HepG2 (cell line): Measurements from ENCODE around the gene AGAP1. TPM values are rescaled to one million over a fixed set of nuclear protein-coding genes. Genes with fewer than 3 reads are reported as not detected.

Source experiments
- ATAC-seq: fragments of 200-7000 bp; cut with Tn5 transposase; 3 replicates; pipeline ENCODE4 v1.9.1; 2020; ENCODE audit warnings: mild to moderate bottlenecking, moderate library complexity
- BruUV-seq: library from RNA; stranded (reverse); fragments of 400-500 nt; replicated peaks from 2 replicates; lab custom pipeline; 2021; lab: Mats Ljungman, UMichigan
- CTCF ChIA-PET: fragments of 300-600 bp; formaldehyde crosslinking; extraction: SDS; loops from one replicate; lab custom pipeline; 2021; ENCODE audit warnings: low total read pairs, inconsistent platforms, low intra/inter-chr PET ratio; lab: Yijun Ruan, JAX
- POLR2A ChIA-PET: fragments of 350-600 bp; sonication (Branson Sonifier 250); formaldehyde crosslinking; loops from one replicate; lab custom pipeline; 2020; ENCODE audit warnings: antibody characterized with exemption, inconsistent platforms; lab: Yijun Ruan, JAX
- DNase-seq: peaks from one replicate; pipeline ENCODE4 v3.0.0-alpha.2; 2015; ENCODE audit warnings: low spot score
- FAIRE-seq: peaks from 3 replicates; lab custom pipeline; 2011; peaks lifted over from hg19 to GRCh38; lab: Jason Lieb, UNC
- H2AFZ ChIP-seq: one replicate; pipeline ENCODE4 v1.6.1; 2011; ENCODE audit warnings: low read length, inconsistent platforms
- H3K27ac ChIP-seq: fragments of 300-600 bp; 3 replicates; pipeline ENCODE4 v1.8.0; 2011; ENCODE audit warnings: mixed run types, mild to moderate bottlenecking, mixed read lengths, low read length, inconsistent platforms; ENCODE audit not compliant: insufficient read depth; ENCODE audit errors: extremely low read length
- H3K27me3 ChIP-seq, 2 experiments: fragments of 200-600 bp in 1 of 2; 2 replicates in 1 of 2; 3 replicates in 1 of 2; pipeline versions ENCODE4 v1.6.0 to v1.8.0; 2011; ENCODE audit warnings: low read length in 2 of 2, mild to moderate bottlenecking in 2 of 2, moderate library complexity in 2 of 2, inconsistent platforms in 1 of 2; ENCODE audit not compliant: insufficient read depth in 2 of 2, control insufficient read depth in 1 of 2
- H3K36me3 ChIP-seq, 2 experiments: fragments of 200-600 bp in 1 of 2; replicated peaks in 1 of 2; 2 replicates in 1 of 2; 3 replicates in 1 of 2; pipeline versions ENCODE4 v1.5.1 to v1.8.0; 2011; ENCODE audit warnings: low read length in 2 of 2, inconsistent platforms in 1 of 2; ENCODE audit not compliant: insufficient read depth in 2 of 2, control insufficient read depth in 1 of 2
- H3K4me1 ChIP-seq: 2 replicates; pipeline ENCODE4 v1.5.1; 2012; ENCODE audit warnings: low read length, inconsistent platforms; ENCODE audit not compliant: insufficient read depth
- H3K4me2 ChIP-seq: 2 replicates; pipeline ENCODE4 v1.6.0; 2011; ENCODE audit warnings: low read depth, low read length, inconsistent platforms
- H3K4me3 ChIP-seq, 3 experiments: fragments of 200-600 bp in 1 of 3; sonication (generic), shearing (Covaris generic) in 1 of 3; replicated peaks in 1 of 3; 2 replicates each; pipeline ENCODE4 v1.5.1; 2011 to 2016; ENCODE audit warnings: low read length in 3 of 3, inconsistent platforms in 2 of 3, low read depth in 2 of 3, mild to moderate bottlenecking in 2 of 3, control low read depth in 1 of 3, mixed read lengths in 1 of 3; ENCODE audit not compliant: insufficient read depth in 1 of 3
- H3K79me2 ChIP-seq: one replicate; pipeline ENCODE4 v1.6.1; 2011; ENCODE audit warnings: low read length, inconsistent platforms; ENCODE audit not compliant: insufficient read depth
- H3K9ac ChIP-seq: 2 replicates; pipeline ENCODE4 v1.6.0; 2011; ENCODE audit warnings: mild to moderate bottlenecking, low read depth, low read length, inconsistent platforms; ENCODE audit not compliant: insufficient read depth
- H3K9me3 ChIP-seq: 2 replicates; pipeline ENCODE4 v1.5.1; 2012; ENCODE audit warnings: mild to moderate bottlenecking, low read length
- H4K20me1 ChIP-seq: 2 replicates; pipeline ENCODE4 v1.6.0; 2011; ENCODE audit warnings: inconsistent platforms, mild to moderate bottlenecking, low read length, moderate library complexity; ENCODE audit not compliant: insufficient read depth
- ATF4 ChIP-seq, 2 experiments: fragments of 450-650 bp in 1 of 2; sonication (generic) in 1 of 2; formaldehyde crosslinking; IDR thresholded peaks; 2 replicates each; pipeline versions ENCODE4 v1.5.0 to v1.8.0; 2020 to 2022; ENCODE audit warnings: mild to moderate bottlenecking in 1 of 2, missing genetic modification reagents in 1 of 2
- CEBPB ChIP-seq: IDR thresholded peaks from 2 replicates; pipeline ENCODE4 v1.6.1; 2011; ENCODE audit warnings: low read depth, low read length, improper control_type of control experiment, borderline replicate concordance
- MAFF ChIP-seq: IDR thresholded peaks from 2 replicates; pipeline ENCODE4 v1.6.1; 2011; ENCODE audit warnings: low read depth, low read length, improper control_type of control experiment
- MAFK ChIP-seq, 2 experiments: IDR thresholded peaks in 1 of 2; conservative IDR thresholded peaks in 1 of 2; 2 replicates each; pipeline ENCODE4 v1.6.1; 2011; ENCODE audit warnings: improper control_type of control experiment in 2 of 2, low read length in 2 of 2
- SAP130 ChIP-seq: IDR thresholded peaks from 2 replicates; pipeline ENCODE4 v1.6.1; 2016; ENCODE audit warnings: low read depth
- TCF12 ChIP-seq, 2 experiments: fragments of 450-650 bp in 1 of 2; sonication (generic) in 1 of 2; formaldehyde crosslinking in 1 of 2; IDR thresholded peaks; 2 replicates each; pipeline versions ENCODE4 v1.6.1 to v1.8.0; 2017 to 2022; ENCODE audit warnings: antibody characterized with exemption in 1 of 2, mild to moderate bottlenecking in 1 of 2, missing genetic modification reagents in 1 of 2, moderate library complexity in 1 of 2
- THAP11 ChIP-seq: IDR thresholded peaks from 2 replicates; pipeline ENCODE4 v1.6.1; 2016; ENCODE audit warnings: missing biosample characterization, missing genetic modification reagents
- ZNF687 ChIP-seq: sonication (generic); formaldehyde crosslinking; IDR thresholded peaks from 2 replicates; pipeline ENCODE4 v1.5.1; 2020; ENCODE audit warnings: mild to moderate bottlenecking, missing genetic modification reagents, moderate library complexity
- WGBS: methylation state at CpG from one replicate; pipeline ENCODE4 v1.1.6; 2017; ENCODE audit warnings: low lambda C conversion rate; 5-methylcytosine and 5-hydroxymethylcytosine counted together
- in situ Hi-C: cut with HindIII; loops from 2 replicates; pipeline ENCODE4 v1.10.0; 2017; ENCODE audit warnings: low pct_unique_long_range_greater_than_20kb; ENCODE audit not compliant: extremely low pct_ligation_motif_present
- intact Hi-C: fragments of 100-400 bp; cut with micrococcal nuclease; formaldehyde crosslinking; loops from one replicate; pipeline ENCODE4 v1.10.0; 2022; ENCODE audit not compliant: unreplicated experiment
- polyA plus RNA-seq, 8 experiments: library from polyadenylated mRNA; depleted of rRNA in 3 of 8; stranded (reverse) in 7 of 8; unstranded in 1 of 8; fragments of >200 nt; fragmentation: Illumina TruSeq in 4 of 8; extraction: Trizol in 4 of 8; gene quantifications; 2 replicates each; pipeline versions ENCODE4 v1.2.1 to v1.2.3, GENCODE V29; 2011 to 2016; ENCODE audit warnings: low read depth in 4 of 8, missing spikeins in 1 of 8, mixed read lengths in 1 of 8; ENCODE audit not compliant: insufficient read depth in 1 of 8
- total RNA-seq, 5 experiments: library from RNA; depleted of rRNA; stranded (reverse); fragments of >200 nt; fragmentation: Illumina TruSeq; extraction: Trizol; gene quantifications; 2 replicates each; pipeline ENCODE4 v1.2.3, GENCODE V29; 2016; ENCODE audit warnings: low read depth in 1 of 5
- TF ChIP-seq, protein P1 (sequence below): sonication (generic); formaldehyde crosslinking; IDR thresholded peaks from 2 replicates; pipeline ENCODE4 v1.8.0; 2023; ENCODE audit warnings: mild to moderate bottlenecking, missing genetic modification reagents

AGAP1 gene
- total and polyA plus RNA-seq, 2 of the 13 experiments (the other 11 are each of a cell fraction or from before 2014, with no cell fraction given), result 21.2 to 32.7 TPM

DNA sequence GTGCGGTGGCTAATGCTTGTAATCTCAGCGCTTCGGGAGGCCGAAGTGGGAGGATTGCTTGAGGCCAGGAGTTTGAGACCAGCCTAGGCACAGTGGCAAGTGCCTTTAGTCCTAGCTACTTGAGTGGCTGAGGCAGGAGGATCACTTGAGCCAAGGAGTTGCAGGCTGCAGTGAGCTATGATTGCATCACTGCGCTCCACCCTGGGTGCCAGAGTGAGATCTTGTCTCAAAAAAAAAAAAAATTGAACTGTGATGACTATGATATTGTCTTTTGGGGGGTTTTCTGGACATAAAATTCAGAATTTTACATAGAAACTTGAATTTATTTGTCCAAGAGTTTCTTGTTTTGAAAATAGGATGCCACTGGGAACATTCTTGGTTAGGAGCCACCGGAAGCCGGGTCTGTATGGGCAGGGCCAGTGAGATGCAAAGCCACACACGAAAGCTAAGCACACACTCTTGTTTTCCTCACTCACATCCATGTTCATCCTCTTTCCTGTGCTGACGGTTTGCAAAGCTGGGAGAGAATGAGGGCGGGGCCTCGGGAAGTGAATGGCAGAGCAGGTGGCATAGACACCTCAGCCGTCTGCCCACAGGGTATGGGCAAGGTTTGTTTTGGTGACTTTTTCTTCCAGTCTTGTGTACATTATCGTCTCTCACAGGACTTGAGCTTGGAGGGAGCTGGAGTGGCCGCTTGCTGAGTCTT lies 12.6 kb downstream of the AGAP1 start:
- ChIA-PET CTCF (no interaction called here), POLR2A (interaction anchor here (1.7 kb wide), 1 partner anchor 14 kb away, joined by 4 read pairs; no protein-coding TSS in a partner anchor)
- no peaks in the 10 kb centered on the region for H3K9me3 ChIP-seq
- H2AFZ ChIP-seq, result no peak overlapping the region
- ATAC-seq (no peak), DNase-seq (no peak), FAIRE-seq (no peak)
- H3K27ac ChIP-seq, result no peak overlapping the region
- BruUV-seq, result no TSS peak
- no peak overlapping the region for H3K4me2 ChIP-seq
- no peaks in the 10 kb centered on the region for H3K27me3 ChIP-seq
- intact Hi-C loops (no loop called here), in situ Hi-C loops (no loop called here)
- H4K20me1 ChIP-seq, result peaks cover 22% of the 10 kb centered on the region; the same call in 1 of the 2 replicates
- no peaks in the 10 kb centered on the region; a peak in 1 of 5 replicates for H3K36me3 ChIP-seq
- 90% methylated on average over 14 of the region's 14 CpGs for WGBS
- no peak overlapping the region for H3K9ac ChIP-seq
- peaks cover 81% of the 10 kb centered on the region for H3K4me1 ChIP-seq
- H3K4me3 ChIP-seq, result no peak overlapping the region
- TF ChIP-seq THAP11 (CRISPR knock-in tag) (no peak), TCF12 (IDR thresholded peaks at IDR 0.05) (no peak), TCF12 (CRISPR knock-in tag; IDR thresholded peaks at IDR 0.05) (no peak), SAP130 (CRISPR knock-in tag) (no peak), CEBPB (0 out of 2 replicates have a peak, but pooled peaks have one; percentile 24)
- peaks cover 90% of the 10 kb centered on the region for H3K79me2 ChIP-seq

GRCh38 chr2:235506997-235507615 lies 13.3 kb downstream of the AGAP1 start:
- intact Hi-C loops (no loop called here), in situ Hi-C loops (no loop called here)
- H3K9ac ChIP-seq, result no peak overlapping the region
- H4K20me1 ChIP-seq, result peaks cover 16% of the 10 kb centered on the region; the same call in 1 of the 2 replicates
- H3K27me3 ChIP-seq, result no peaks in the 10 kb centered on the region
- DNase-seq (no peak), ATAC-seq (no peak), FAIRE-seq (no peak)
- POLR2A ChIA-PET, result no interaction called here
- no peak overlapping the region for H3K27ac ChIP-seq
- peaks cover 81% of the 10 kb centered on the region for H3K4me1 ChIP-seq
- no peak overlapping the region for H3K4me2 ChIP-seq
- WGBS, result 91% methylated on average over 25 of the region's 25 CpGs
- H2AFZ ChIP-seq, result no peak overlapping the region
- H3K79me2 ChIP-seq, result peaks cover 90% of the 10 kb centered on the region
- H3K4me3 ChIP-seq, result no peak overlapping the region
- no TSS peak for BruUV-seq
- H3K36me3 ChIP-seq, result no peaks in the 10 kb centered on the region; a peak in 1 of 5 replicates
- H3K9me3 ChIP-seq, result no peaks in the 10 kb centered on the region
- CTCF ChIA-PET, result no interaction called here
- TF ChIP-seq ATF4 (CRISPR knock-in tag; IDR thresholded peaks at IDR 0.05) (no peak), ZNF687 (CRISPR knock-in tag) (peak; percentile 45; the same call in 1 of the 2 replicates), MAFK (conservative IDR thresholded peaks at IDR 0.05 in 1 of 2, IDR thresholded peaks at IDR 0.05 in 1 of 2; ENCODE audit: low read length in 2 of 2) (peak in 1 of 2 experiments; percentile 48; a peak in 3 of 4 replicates), MAFF (peak; percentile 38; the same call in 1 of the 2 replicates)
- TF ChIP-seq, protein P1, sequence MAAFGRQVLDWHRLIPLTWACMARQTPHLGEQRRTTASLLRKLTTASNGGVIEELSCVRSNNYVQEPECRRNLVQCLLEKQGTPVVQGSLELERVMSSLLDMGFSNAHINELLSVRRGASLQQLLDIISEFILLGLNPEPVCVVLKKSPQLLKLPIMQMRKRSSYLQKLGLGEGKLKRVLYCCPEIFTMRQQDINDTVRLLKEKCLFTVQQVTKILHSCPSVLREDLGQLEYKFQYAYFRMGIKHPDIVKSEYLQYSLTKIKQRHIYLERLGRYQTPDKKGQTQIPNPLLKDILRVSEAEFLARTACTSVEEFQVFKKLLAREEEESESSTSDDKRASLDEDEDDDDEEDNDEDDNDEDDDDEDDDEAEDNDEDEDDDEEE, result no peak
